ENCODE data around the gene RASSF4.
"Not testable (repeated sequence)": the region's sequence is repeated elsewhere in the genome, so short reads cannot be mapped to it uniquely, and the experiment has no call there.

Gene RASSF4

GRCh38 chr10:45004661-45005060, 45.1 kb downstream of the RASSF4 start:
- H3K4me3 ChIP-seq (replicated peaks; ENCODE audit: low read depth, low read length) = no peak overlapping the region
- no peak for DNase-seq (ENCODE audit: extremely low read depth, low read depth)
- TF ChIP-seq CTCF (IDR thresholded peaks at IDR 0.05; ENCODE audit: low read depth, low read length, missing control alignments) = no peak

GRCh38 chr10:45005284-45005683, 45.7 kb downstream of the RASSF4 start:
- TF ChIP-seq CTCF (IDR thresholded peaks at IDR 0.05; ENCODE audit: low read depth, low read length, missing control alignments) = no peak
- DNase-seq (ENCODE audit: extremely low read depth, low read depth) = no peak
- H3K4me3 ChIP-seq (replicated peaks; ENCODE audit: low read depth, low read length) = no peak overlapping the region

DNA sequence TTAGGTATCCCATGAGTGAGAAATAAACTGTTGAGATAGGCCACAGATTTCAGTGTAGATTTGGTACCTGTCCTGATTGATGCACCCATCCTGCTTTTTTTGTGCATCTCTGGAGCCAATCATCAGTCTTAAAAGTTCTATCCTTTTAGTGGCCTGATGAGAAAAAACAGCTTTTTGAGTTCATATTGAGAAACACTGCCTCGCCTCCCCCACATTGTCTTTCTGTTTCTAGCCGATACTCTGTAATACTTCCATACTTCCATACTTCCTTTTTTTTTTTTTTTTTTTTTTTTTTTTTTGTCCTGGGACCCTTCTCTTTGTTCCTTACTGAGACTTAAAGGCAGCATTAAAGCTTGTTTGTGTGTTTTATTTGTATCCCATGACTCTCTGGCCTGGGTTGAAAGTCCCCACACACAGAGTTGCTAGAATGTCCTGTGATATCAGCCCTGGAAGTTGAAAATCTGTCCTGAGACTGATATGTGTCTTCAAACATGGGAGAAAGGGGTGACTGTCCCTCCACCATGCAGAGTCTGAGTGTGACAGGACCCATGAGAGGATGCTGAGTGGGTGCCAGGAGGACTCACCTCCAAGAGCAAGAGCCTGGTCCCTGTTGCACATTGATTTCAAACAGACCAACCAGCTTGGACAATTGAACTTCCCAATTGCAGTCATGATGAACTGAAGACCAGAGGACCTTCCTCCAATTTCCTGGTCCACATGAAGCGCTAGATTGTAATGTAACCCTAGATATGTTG, 46.9 kb downstream of the RASSF4 start:
- no peak overlapping the region for H3K4me3 ChIP-seq (replicated peaks; ENCODE audit: low read depth, low read length)
- TF ChIP-seq CTCF (IDR thresholded peaks at IDR 0.05; ENCODE audit: low read depth, low read length, missing control alignments) = no peak
- no peak for DNase-seq (ENCODE audit: extremely low read depth, low read depth)

- H3K4me3 ChIP-seq (replicated peaks; ENCODE audit: low read depth, low read length) = no peak overlapping the region
These were observed 49.0 kb downstream of the RASSF4 start for GRCh38 chr10:45008524-45009161.

DNA sequence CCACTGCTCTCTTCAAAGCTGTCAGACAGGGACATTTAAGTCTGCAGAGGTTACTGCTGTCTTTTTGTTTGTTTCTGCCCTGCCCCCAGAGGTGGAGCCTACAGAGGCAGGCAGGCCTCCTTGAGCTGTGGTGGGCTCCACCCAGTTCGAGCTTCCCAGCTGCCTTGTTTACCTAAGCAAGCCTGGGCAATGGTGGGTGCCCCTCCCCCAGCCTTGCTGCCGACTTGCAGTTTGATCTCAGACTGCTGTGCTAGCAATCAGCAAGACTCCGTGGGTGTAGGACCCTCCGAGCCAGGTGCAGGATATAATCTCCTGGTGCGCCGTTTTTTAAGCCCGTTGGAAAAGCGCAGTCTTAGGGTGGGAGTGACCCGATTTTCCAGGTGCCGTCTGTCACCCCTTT, 55.0 kb downstream of the RASSF4 start:
- not testable (repeated sequence) for H3K4me3 ChIP-seq (replicated peaks; ENCODE audit: low read depth, low read length); DNase-seq (ENCODE audit: extremely low read depth, low read depth)

More at GRCh38 chr10:45008524-45009161, 49.0 kb downstream of the RASSF4 start:
- peak; percentile 89 for DNase-seq (ENCODE audit: extremely low read depth, low read depth)
- TF ChIP-seq CTCF (IDR thresholded peaks at IDR 0.05; ENCODE audit: low read depth, low read length, missing control alignments) = peak; percentile 71

- DNase-seq (ENCODE audit: extremely low read depth, low read depth) = no peak
- H3K4me3 ChIP-seq (replicated peaks; ENCODE audit: low read depth, low read length) = no peak overlapping the region
- TF ChIP-seq CTCF (IDR thresholded peaks at IDR 0.05; ENCODE audit: low read depth, low read length, missing control alignments) = no peak
These were observed 56.0 kb downstream of the RASSF4 start for GRCh38 chr10:45015590-45015989.

GRCh38 chr10:45023426-45023825, 63.8 kb downstream of the RASSF4 start:
- no peak for DNase-seq (ENCODE audit: extremely low read depth, low read depth)
- no peak overlapping the region for H3K4me3 ChIP-seq (replicated peaks; ENCODE audit: low read depth, low read length)
- no peak for TF ChIP-seq CTCF (IDR thresholded peaks at IDR 0.05; ENCODE audit: low read depth, low read length, missing control alignments)

Data from HFF-Myc (cell line).